RWPE1 (cell line): ENCODE results near the gene ACAP2.
"Not testable (repeated sequence)": the region's sequence is repeated elsewhere in the genome, so short reads cannot be mapped to it uniquely, and the experiment has no call there.

Experiments
- CTCF ChIA-PET: fragments of 350-600 bp; sonication (Branson Sonifier 250); formaldehyde crosslinking; extraction: SDS; loops from one replicate; lab custom pipeline; 2021; lab: Yijun Ruan, JAX
- POLR2A ChIA-PET: fragments of 400-600 bp; formaldehyde crosslinking; extraction: SDS; loops from one replicate; lab custom pipeline; 2020; ENCODE audit warnings: antibody characterized with exemption; ENCODE audit not compliant: low non-redundant PET; lab: Yijun Ruan, JAX
- DNase-seq: peaks from one replicate; pipeline ENCODE4 v3.0.0; 2012; ENCODE audit warnings: low spot score
- H3K27ac ChIP-seq: fragments of 450-650 bp; 2 replicates; pipeline ENCODE4 v1.5.1; 2017
- TF ChIP-seq, protein P1 (sequence below): fragments of 450-650 bp; conservative IDR thresholded peaks from 2 replicates; pipeline ENCODE4 v1.5.1; 2017; ENCODE audit warnings: low read depth, mild to moderate bottlenecking

The ACAP2 gene

DNA sequence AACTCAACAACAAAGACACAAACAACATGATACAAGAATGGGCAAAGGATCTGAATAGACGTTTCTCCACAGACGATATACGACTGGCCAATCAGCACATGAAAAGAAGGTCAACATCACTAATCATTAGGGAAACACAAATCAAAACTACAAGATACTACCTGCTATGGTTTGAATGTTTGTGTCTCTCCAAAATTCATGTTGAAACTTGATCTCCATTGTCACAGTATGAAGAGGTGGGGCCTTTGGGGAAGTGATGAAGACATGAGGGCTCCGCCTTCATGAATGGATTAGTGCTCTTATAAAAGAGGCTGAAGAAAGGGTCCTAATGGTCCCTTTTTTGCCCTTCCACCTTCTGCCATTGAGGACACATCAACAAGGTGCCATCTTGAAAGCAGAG lies 32.3 kb downstream of the ACAP2 start:
- ChIA-PET POLR2A (no interaction called here), CTCF (no interaction called here)
- DNase-seq = no peak
- TF ChIP-seq, protein P1, sequence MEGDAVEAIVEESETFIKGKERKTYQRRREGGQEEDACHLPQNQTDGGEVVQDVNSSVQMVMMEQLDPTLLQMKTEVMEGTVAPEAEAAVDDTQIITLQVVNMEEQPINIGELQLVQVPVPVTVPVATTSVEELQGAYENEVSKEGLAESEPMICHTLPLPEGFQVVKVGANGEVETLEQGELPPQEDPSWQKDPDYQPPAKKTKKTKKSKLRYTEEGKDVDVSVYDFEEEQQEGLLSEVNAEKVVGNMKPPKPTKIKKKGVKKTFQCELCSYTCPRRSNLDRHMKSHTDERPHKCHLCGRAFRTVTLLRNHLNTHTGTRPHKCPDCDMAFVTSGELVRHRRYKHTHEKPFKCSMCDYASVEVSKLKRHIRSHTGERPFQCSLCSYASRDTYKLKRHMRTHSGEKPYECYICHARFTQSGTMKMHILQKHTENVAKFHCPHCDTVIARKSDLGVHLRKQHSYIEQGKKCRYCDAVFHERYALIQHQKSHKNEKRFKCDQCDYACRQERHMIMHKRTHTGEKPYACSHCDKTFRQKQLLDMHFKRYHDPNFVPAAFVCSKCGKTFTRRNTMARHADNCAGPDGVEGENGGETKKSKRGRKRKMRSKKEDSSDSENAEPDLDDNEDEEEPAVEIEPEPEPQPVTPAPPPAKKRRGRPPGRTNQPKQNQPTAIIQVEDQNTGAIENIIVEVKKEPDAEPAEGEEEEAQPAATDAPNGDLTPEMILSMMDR = no peak
- H3K27ac ChIP-seq = no peak overlapping the region

DNA sequence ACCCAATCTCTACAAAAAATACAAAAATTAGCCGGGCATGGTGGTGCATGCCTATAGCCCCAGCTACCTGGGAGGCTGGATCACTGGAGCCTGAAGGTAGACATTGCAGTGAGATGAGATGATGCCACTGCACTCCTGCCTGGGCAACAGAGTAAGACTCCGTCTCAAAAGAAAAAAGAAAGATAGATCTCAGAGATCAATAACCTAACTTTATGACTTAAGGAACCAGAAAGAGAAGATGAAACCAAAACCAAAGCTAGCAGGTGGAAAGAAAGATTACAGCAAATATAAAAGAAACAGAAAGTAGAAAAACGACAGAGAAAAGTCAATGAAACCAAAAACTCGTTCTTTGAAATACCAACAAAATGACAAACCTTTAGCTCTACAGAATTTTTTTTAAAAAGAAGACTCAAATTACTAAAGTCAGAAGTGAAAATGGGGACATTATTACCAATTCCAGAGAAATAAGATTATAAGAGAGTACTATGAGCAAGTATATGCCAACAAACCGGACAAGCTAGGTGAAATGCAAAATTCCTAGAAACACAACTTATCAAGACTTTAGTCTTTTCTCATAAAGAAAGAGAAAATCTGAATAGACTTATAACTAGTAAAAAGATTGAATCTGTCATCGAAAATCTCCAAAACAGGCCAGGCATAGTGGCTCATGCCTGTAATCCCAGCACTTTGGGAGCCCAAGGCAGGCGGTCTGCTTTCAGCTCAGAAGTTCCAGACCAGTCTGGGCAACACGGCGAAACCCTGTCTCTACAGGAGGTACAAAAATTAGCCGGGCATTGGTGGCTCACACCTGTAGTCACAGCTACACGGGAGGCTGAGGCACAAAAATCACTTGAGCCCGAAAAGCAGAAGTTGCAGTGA lies 35.0 kb downstream of the ACAP2 start:
- TF ChIP-seq, protein P1 = no peak
- H3K27ac ChIP-seq = no peak overlapping the region
- CTCF ChIA-PET = interaction anchor here (0.7 kb wide), 1 partner anchor 73 kb away, joined by 3 read pairs; no protein-coding TSS in a partner anchor
- POLR2A ChIA-PET = no interaction called here
- DNase-seq = no peak

DNA sequence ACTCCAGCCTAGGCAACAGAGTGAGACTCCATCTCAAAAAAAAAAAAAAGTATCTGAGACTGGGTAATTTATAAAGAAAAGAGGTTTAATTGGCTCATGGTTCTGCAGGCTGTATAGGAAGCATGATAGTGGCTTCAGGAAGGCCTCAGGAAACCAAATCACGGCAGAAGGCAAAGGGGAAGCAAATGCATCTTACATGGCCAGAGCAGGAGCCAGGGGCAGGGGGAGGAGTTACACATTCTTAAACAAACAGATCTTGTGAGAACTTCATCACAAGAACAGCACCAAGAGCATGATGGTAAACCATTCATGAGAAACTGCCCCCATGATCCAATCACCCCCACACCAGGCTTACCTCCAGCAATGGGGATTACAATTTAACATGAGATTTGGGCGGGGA lies 37.2 kb downstream of the ACAP2 start:
- DNase-seq = no peak
- POLR2A ChIA-PET = no interaction called here
- no peak overlapping the region for H3K27ac ChIP-seq
- CTCF ChIA-PET = interaction anchor here (0.6 kb wide), 1 partner anchor 811 kb away, joined by 7 read pairs; no protein-coding TSS in a partner anchor
- TF ChIP-seq, protein P1 = no peak

DNA sequence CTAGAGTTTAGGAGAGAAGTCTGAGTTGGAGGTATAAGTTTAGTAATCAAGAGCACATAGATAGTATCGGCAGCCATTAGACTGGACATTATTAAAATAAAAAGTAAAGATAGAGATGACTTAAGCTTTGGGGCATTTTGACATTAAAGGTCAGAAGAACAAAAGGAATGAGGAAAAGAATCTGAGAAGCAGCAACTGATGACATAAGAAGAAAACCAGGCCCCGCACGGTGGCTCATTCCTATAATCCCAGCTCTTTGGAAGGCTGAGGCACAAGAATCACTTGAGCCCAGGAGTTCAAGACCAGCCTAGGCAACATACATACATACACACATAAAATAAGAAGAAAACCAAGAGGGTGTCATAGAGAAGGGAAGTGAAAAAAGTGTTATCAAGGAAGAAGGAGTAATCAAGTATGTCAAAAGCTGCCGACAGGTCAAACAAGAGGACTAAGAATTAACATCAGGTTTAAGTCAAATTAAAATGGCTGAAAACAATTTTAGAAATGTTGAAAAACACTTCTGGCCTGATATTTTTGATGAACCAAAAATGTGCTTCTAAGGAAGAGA lies 38.9 kb downstream of the ACAP2 start:
- no peak for DNase-seq
- no peak overlapping the region for H3K27ac ChIP-seq
- TF ChIP-seq, protein P1 = no peak
- ChIA-PET POLR2A (interaction anchor here (0.6 kb wide), 1 partner anchor 14 kb away, joined by 3 read pairs; no protein-coding TSS in a partner anchor), CTCF (no interaction called here)

DNA sequence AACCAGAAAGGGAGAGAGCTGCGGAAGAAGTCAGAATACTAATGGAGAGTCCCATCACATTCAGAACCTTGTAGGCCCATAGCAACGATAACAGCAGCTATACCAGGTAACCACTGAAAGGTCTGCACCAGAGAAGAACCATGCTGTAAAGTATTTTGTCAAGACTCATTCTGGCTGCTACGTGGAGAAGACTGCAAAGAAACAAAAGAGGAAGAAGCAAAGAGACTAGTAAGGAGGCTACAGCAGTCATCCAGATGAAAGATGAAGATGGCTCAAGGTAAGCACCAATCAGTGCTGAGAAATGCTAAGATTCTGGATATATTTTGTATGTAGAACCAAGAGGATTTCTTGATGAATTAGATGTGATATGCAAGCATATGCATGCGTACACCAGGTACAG lies 39.6 kb downstream of the ACAP2 start:
- DNase-seq = no peak
- POLR2A ChIA-PET = no interaction called here
- TF ChIP-seq, protein P1 = no peak
- no peak overlapping the region for H3K27ac ChIP-seq
- CTCF ChIA-PET = interaction anchor here (0.6 kb wide), 1 partner anchor 103 kb away, joined by 3 read pairs; no protein-coding TSS in a partner anchor

DNA sequence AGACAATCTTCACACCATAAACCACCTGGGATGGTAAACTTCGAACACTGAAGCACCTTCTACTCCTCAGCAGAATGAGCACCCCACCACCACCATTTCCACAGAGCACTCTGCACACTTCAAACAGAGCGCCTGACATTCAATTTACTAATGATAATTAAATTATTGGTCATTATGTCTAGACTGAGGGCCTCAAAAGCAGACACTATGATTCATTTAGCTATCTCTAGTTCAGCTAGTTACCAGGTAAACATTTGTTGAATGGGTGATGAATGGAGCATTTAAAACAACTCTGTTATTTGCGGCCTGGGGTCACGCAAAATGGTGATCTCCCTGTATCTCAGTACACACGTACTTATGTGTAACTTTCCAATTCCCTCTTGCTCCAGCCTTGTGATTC lies 40.9 kb downstream of the ACAP2 start:
- no peak overlapping the region for H3K27ac ChIP-seq
- ChIA-PET POLR2A (interaction anchor here (0.5 kb wide), 1 partner anchor 95 kb away, joined by 4 read pairs; no protein-coding TSS in a partner anchor), CTCF (no interaction called here)
- DNase-seq = no peak
- TF ChIP-seq, protein P1 = no peak

DNA sequence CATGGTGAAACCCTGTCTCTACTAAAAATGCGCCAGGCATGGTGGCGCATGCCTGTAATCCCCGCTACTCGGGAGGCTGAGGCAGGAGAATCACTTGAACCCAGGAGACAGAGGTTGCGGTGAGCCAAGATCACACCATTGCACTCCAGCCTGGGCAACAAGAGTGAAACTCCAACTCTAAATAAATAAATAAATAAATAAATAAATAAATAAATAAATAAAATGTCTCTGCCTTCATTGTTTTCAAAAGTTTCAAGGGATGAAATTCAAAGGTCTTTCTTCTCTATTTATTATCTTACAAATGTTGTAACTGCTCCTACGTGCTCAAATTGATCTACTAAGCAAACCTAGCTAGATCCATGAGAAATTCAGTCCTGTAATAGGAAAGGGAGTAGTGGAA lies 44.4 kb downstream of the ACAP2 start:
- H3K27ac ChIP-seq, DNase-seq, POLR2A ChIA-PET, CTCF ChIA-PET: not testable (repeated sequence)
